LNCAP (cell line): ENCODE data around the gene CARM1.

Experiments
- TF ChIP-seq, protein P1 (sequence below): fragments of 450-650 bp; IDR thresholded peaks from 2 replicates; pipeline ENCODE4 v1.5.1; 2017; ENCODE audit warnings: mild to moderate bottlenecking

CARM1 gene

DNA sequence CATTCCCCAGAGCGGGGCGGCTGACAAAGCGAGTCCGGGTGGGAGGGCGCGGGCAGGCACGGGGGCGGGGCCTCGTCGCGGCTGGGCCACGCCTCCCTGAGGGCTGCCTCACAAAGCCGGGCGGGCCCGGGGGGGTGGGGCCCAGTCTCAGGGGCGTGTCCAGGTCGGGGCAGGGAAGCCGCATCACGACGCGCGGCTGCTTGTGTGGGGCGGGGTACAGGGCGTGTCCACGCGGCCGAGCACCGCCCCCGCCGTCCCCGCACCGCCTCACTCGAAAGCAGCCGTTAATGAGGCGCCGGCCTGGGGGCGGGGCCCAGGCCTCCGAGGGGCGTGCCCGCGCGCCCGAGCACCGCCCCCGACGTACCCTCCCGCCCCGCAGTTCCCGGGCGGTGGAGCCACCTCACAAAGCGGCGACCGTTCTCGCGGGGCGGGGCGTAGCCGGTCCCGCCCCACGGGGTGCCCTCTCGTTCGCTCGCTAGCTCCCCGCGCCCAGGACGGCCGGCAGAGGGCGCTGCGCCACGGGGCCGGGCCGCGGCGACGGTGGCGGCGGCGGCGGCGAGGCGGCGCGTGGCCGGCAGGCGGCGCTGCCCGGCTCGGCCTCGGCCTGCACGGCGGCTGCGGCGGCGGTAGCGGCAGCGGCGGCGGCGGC is at the start of gene CARM1:
CARM1 (plus strand) TSS at position 599 of the 649 bp plus-strand sequence. CDS start 150 bp downstream, outside the sequence.
- TF ChIP-seq, protein P1, sequence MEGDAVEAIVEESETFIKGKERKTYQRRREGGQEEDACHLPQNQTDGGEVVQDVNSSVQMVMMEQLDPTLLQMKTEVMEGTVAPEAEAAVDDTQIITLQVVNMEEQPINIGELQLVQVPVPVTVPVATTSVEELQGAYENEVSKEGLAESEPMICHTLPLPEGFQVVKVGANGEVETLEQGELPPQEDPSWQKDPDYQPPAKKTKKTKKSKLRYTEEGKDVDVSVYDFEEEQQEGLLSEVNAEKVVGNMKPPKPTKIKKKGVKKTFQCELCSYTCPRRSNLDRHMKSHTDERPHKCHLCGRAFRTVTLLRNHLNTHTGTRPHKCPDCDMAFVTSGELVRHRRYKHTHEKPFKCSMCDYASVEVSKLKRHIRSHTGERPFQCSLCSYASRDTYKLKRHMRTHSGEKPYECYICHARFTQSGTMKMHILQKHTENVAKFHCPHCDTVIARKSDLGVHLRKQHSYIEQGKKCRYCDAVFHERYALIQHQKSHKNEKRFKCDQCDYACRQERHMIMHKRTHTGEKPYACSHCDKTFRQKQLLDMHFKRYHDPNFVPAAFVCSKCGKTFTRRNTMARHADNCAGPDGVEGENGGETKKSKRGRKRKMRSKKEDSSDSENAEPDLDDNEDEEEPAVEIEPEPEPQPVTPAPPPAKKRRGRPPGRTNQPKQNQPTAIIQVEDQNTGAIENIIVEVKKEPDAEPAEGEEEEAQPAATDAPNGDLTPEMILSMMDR, result peak; percentile 92

GRCh38 chr19:10823690-10824089 is 47.7 kb upstream of the CARM1 start:
- TF ChIP-seq, protein P1, result no peak

- TF ChIP-seq, protein P1, result no peak
Measured at GRCh38 chr19:10826231-10826630, 45.1 kb upstream of the CARM1 start.

DNA sequence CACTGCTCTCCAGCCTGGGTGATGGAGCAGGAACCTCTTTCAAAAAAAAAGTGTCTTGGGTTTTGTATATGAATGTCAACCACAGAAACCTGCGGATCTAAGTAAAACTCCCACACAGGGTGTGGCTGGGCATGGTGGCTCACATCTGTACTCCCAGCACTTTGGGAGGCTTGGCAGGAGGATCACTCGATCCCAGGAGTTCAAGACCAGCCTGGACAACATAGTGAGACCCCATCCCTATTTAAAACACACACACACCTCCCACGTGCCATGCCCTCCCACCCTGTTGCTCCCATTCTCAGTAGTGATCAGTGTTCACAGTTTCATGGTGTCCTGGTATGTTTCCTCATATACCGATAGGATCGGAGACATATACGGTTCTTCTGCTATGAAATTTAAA is 44.5 kb upstream of the CARM1 start:
- TF ChIP-seq, protein P1, result no peak

DNA sequence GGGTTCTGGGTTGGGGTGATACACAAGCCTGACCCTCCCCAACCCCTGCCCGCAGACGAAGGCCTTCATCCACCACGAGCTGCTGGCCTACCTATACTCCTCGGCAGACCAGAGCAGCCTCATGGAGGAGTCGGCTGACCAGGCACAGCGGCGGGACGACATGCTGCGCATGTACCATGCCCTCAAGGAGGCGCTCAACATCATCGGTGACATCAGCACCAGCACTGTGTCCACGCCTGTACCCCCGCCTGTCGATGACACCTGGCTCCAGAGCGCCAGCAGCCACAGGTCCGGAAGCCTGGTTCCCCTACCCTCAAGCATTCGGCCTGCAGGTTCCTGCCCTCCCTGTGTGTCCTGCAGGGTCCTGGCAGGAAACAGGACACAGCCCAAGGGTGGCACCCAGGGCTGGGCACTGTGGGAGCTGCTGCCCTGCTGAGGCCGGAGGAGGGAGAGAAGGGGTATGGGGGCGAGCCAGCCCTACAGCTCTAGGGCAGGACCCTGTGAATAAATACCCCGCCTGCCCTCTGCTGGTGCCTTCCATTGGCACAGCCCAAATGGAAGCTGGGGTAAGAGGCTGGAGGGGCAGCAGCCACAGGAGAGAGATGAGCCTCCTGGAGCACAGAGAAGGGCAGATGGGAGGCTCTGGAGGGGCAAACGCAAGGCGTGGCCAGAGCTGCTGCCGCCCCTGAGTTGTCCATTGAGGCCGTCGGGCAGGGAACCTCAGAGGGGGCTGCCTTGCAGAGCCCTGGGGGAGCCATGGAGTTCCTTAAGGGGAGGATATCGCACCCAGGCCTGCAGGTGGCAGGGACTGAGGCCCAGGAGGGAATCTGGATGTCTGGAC is 42.2 kb upstream of the CARM1 start:
- TF ChIP-seq, protein P1, result no peak

DNA sequence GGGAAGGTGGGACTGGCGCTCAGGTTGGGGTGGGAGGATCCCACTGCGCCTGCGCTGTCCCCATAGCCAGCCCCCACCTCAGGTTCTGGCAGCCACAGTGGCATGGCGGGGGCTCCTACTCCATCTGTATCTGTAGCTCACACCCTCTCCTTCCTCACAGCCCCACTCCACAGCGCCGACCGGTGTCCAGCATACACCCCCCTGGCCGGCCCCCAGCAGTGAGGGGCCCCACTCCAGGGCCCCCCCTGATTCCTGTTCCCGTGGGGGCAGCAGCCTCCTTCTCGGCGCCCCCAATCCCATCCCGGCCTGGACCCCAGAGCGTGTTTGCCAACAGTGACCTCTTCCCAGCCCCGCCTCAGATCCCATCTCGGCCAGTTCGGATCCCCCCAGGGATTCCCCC is 41.4 kb upstream of the CARM1 start:
- TF ChIP-seq, protein P1, result no peak

DNA sequence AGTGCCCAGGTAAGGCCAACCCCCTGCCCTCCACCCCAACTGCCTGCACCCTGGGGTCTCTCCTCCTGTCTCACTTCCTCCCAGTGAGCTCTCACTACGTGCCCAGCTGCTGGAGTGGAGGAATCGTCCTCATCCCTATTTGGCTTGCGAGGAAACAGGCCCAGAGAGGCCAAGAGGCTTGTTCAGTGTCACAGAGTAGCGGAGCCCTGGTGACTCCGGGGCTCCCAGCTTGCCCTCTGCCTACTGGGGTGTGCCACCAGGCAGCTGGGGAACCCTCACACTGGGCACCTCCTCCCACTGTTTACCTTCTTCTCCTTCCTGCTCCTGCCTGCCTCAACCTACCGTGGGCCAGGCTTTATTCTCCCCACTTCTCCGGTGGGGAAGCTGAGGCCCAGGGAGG is 41.0 kb upstream of the CARM1 start:
- TF ChIP-seq, protein P1, result no peak
